Measurements from ENCODE around the gene HERC2. TPM values are rescaled to one million over a fixed set of nuclear protein-coding genes. Genes with fewer than 3 reads are reported as not detected.

The HERC2 gene
- total and polyA plus RNA-seq, 7 donors = 11.1 to 85.6 (median 42.5) TPM

DNA sequence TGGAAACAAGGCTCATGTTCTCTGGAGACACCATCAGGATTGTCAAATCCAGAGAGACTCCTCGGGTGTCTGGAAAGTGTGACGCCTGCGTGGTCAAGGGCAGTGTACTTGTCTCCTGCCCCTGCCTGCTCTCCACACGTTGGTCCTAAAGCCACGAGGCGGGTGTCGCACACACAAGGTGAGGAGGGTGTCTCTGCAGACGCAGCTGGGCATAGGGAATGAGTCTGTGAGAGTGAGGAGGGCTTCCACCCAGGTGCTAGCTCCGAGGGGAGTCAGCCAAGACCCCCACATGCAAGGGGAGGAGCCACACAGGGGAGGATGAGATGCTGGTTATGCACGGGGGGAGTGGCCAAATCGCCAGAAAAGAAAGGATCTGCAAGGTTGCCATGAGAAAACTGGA is 194.9 kb downstream of the HERC2 start:
- Histone ChIP-seq H3K4me1 (no peaks in the 10 kb centered on the region), H3K9me3 (no peaks in the 10 kb centered on the region), H3K27me3 (no peaks in the 10 kb centered on the region), H3K27ac (no peak overlapping the region), H3K4me3 (no peak overlapping the region), H3K36me3 (peaks cover 15 to 89% (median 33%) of the 10 kb centered on the region in 4 donors)
- intact Hi-C loops (cut with DNase I) = no loop called here
- DNase-seq = no peak
- 79 to 87% methylated on average over 11 of the region's 11 CpGs for WGBS, 2 donors
- TF ChIP-seq POLR2A (IDR thresholded peaks at IDR 0.05) = no peak
- TF ChIP-seq, protein P1, sequence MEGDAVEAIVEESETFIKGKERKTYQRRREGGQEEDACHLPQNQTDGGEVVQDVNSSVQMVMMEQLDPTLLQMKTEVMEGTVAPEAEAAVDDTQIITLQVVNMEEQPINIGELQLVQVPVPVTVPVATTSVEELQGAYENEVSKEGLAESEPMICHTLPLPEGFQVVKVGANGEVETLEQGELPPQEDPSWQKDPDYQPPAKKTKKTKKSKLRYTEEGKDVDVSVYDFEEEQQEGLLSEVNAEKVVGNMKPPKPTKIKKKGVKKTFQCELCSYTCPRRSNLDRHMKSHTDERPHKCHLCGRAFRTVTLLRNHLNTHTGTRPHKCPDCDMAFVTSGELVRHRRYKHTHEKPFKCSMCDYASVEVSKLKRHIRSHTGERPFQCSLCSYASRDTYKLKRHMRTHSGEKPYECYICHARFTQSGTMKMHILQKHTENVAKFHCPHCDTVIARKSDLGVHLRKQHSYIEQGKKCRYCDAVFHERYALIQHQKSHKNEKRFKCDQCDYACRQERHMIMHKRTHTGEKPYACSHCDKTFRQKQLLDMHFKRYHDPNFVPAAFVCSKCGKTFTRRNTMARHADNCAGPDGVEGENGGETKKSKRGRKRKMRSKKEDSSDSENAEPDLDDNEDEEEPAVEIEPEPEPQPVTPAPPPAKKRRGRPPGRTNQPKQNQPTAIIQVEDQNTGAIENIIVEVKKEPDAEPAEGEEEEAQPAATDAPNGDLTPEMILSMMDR (IDR thresholded peaks at IDR 0.05) = no peak
- TF ChIP-seq POLR2AphosphoS5 (IDR thresholded peaks at IDR 0.05) = no peak
- TF ChIP-seq EP300 (IDR thresholded peaks at IDR 0.05) = no peak

DNA sequence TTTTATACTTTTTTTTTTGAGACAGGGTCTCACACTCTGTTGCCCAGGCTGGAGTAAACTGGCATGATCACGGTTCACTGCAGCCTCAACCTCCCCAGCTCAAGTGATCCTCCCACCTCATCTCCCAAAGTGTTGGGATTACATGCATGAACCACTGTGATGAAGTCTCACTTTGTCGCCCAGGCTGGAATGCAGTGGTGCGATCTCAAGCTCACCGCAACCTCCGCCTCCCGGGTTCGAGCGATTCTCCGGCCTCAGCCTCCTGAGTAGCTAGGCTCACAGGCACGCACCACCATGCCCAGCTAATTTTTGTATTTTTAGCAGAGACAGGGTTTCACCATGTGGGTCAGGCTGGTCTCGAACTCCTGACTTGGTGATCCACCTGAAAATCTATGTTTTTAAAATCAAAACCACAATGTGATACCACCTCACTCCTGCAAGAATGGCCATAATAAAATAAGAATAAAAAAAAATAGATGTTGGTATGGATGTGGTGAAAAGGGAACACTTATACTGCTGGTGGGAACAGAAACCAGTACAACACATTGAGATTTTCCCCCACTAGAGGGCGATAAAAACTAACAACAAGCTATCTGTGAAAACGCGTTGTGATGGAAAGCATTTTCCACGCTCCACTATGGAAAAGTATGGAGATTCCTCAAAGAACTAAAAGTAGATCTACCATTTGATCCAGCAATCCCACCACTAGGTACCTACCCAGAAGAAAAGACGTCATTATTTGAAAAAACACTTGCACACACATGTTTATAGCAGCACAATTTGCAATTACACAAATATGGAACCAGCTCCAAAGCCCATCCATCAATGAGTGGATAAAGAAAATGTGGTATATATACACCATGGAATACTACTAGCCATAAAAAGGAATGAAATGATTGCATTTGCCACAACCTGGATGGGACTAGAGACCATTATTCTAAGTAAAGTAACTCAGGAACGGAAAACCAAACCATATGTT is 196.0 kb downstream of the HERC2 start:
- Histone ChIP-seq H3K36me3 (peaks cover 9 to 87% (median 28%) of the 10 kb centered on the region in 4 donors), H3K27ac (no peak overlapping the region), H3K9me3 (no peaks in the 10 kb centered on the region), H3K4me1 (no peaks in the 10 kb centered on the region), H3K27me3 (no peaks in the 10 kb centered on the region), H3K4me3 (no peak overlapping the region)
- intact Hi-C loops (cut with DNase I) = no loop called here
- TF ChIP-seq, protein P1 (IDR thresholded peaks at IDR 0.05) = peak in 2 of 4 experiments; percentile 25 to 56
- no peak for TF ChIP-seq POLR2AphosphoS5 (IDR thresholded peaks at IDR 0.05)
- 68 to 76% methylated on average over 17 of the region's 17 CpGs for WGBS, 2 donors
- DNase-seq = no peak

DNA sequence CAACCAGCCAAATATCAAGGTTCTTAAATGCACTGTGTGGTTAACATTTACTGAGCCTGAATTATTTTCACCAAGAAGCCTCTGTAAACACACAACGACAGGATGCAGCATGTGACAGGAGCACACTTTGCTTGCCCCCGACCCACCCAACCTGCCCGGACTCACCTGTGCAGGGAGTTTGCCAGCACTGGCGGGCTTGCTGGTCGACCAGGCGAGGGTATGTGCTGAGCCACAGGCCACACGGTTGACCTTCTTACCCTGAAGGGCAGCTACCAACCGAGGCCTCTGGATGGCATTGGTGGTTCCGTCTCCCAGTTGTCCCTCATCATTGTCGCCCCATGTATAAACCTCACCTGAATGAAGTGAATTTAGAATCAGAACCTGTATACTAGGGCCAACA is 197.1 kb downstream of the HERC2 start:
- Histone ChIP-seq H3K4me1 (no peaks in the 10 kb centered on the region), H3K9me3 (no peaks in the 10 kb centered on the region), H3K27me3 (no peaks in the 10 kb centered on the region), H3K27ac (no peak overlapping the region), H3K4me3 (no peak overlapping the region), H3K36me3 (peaks cover 17 to 88% (median 32%) of the 10 kb centered on the region in 4 donors)
- DNase-seq = no peak
- intact Hi-C loops (cut with DNase I) = no loop called here
- TF ChIP-seq POLR2AphosphoS5 (IDR thresholded peaks at IDR 0.05) (no peak), EP300 (IDR thresholded peaks at IDR 0.05) (no peak), POLR2A (IDR thresholded peaks at IDR 0.05) (no peak)
- TF ChIP-seq, protein P1 (IDR thresholded peaks at IDR 0.05) = no peak
- WGBS, 2 donors = 92 to 94% methylated on average over 10 of the region's 10 CpGs

DNA sequence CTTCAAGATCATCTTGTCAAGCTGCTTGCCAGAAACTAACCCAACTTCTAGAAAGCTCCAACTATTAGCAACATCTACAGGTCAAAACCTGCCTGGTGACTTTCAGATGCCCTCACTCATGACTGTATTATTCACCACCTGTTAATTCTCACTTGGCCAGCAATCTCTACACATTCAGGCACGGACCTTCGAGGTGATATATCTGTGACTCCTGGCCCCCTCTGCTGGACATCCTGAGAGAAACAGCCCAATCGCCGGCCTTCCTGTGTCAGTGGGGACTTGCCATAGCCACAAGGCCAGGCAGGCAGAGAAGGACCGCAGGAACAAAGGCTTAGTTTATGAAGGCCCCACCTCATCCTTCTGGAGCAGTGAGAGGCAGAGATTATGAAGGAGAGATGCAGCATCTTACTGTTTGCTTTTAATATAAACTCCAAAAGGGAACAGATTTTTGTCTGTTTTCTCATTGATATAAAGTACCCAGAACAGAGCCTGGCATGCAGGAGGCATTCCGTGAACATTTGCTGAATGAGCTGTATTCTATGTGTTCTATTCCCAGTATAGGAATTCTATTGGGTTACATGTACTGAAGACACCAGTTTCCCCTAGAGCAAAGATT is 198.5 kb downstream of the HERC2 start:
- Histone ChIP-seq H3K4me1 (no peaks in the 10 kb centered on the region), H3K27ac (no peak overlapping the region), H3K27me3 (no peaks in the 10 kb centered on the region), H3K4me3 (no peak overlapping the region), H3K36me3 (peaks cover 21 to 87% (median 29%) of the 10 kb centered on the region in 4 donors), H3K9me3 (no peaks in the 10 kb centered on the region)
- intact Hi-C loops (cut with DNase I) = no loop called here
- WGBS, 2 donors = 25 to 48% methylated on average over 6 of the region's 6 CpGs
- no peak for DNase-seq
- TF ChIP-seq EP300 (IDR thresholded peaks at IDR 0.05) (no peak), POLR2AphosphoS5 (IDR thresholded peaks at IDR 0.05) (no peak)
- TF ChIP-seq, protein P1 (IDR thresholded peaks at IDR 0.05) = peak in 3 of 4 experiments; percentile 35 to 44 (median 40)

Measured in sigmoid colon (tissue), 7 donors.